GM20000 (cell line): ENCODE measurements around the gene VPS72.

Source experiments
- DNase-seq: peaks from one replicate; pipeline ENCODE4 v3.0.0; 2012; ENCODE audit warnings: low spot score
- TF ChIP-seq, protein P1 (sequence below): IDR thresholded peaks from 2 replicates; pipeline ENCODE4 v1.5.1; 2012; ENCODE audit warnings: mild to moderate bottlenecking, control low read depth; ENCODE audit errors: extremely low read depth, missing control alignments

The VPS72 gene

DNA sequence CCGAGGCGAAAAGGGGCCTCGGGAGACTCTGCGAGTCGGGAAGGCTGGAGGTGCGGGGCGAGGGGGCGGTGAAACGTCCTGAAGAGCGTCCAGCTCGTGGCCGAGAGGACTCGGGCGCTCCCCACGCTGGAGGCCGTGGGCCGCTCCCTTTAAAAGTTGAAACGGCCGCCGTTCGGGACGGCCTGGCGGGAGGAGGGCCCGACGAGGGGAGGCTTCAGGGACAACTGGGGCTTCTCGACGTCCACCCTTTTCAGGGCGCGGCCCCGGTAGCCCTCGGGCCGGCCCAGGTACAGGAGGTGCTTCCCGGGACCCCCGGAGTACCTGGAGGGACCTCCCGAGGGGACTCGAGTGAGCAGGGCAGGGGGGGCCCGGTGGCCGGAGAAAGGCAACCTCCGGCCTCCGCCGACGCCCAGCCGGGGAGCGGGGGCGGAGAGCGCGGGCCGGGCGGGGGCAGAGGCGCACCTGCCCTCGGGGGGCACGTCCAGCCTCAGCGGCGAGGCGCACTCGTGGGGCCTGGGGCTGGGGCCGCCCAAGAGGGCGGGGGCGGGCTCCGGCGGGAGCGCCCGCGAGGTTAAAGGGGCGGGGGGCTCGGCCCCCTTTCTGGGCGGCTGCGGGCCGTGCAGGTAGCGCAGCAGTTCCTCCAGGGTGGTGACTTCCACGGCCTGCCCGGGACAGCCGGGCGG, 57.5 kb downstream of the VPS72 start:
- no peak for DNase-seq
- TF ChIP-seq, protein P1, sequence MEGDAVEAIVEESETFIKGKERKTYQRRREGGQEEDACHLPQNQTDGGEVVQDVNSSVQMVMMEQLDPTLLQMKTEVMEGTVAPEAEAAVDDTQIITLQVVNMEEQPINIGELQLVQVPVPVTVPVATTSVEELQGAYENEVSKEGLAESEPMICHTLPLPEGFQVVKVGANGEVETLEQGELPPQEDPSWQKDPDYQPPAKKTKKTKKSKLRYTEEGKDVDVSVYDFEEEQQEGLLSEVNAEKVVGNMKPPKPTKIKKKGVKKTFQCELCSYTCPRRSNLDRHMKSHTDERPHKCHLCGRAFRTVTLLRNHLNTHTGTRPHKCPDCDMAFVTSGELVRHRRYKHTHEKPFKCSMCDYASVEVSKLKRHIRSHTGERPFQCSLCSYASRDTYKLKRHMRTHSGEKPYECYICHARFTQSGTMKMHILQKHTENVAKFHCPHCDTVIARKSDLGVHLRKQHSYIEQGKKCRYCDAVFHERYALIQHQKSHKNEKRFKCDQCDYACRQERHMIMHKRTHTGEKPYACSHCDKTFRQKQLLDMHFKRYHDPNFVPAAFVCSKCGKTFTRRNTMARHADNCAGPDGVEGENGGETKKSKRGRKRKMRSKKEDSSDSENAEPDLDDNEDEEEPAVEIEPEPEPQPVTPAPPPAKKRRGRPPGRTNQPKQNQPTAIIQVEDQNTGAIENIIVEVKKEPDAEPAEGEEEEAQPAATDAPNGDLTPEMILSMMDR: no peak

DNA sequence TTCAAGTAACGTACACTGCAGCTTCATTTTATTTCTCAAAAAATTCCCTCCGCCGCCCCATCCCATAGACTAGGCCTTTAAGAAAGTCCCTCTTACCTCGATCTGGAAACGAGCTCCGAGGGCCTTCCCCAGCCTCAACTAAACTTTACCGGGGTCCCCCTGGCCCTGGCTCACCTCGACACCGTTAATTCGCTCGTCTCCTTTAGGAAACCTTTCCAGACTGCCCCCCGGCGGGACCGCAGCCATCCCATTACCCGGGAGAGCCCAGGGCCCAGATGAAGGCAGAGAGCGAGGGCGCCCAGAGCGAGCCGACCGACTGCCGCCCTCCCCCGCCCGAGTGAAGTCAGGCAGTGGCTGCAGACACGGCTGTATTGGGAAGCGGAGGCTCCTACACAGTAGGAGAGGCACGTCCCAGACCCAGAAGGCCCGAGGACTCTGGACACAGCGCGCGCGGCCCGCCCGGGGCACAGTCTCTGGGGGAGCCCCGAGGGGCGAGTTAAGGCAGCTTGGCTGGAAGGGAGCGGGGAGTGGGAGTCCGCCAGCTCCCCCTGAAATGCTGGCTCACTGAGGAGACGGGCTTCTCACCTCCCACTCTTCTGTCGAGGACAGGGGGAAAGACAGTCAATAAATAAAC, 58.2 kb downstream of the VPS72 start:
- no peak for DNase-seq
- TF ChIP-seq, protein P1: no peak

DNA sequence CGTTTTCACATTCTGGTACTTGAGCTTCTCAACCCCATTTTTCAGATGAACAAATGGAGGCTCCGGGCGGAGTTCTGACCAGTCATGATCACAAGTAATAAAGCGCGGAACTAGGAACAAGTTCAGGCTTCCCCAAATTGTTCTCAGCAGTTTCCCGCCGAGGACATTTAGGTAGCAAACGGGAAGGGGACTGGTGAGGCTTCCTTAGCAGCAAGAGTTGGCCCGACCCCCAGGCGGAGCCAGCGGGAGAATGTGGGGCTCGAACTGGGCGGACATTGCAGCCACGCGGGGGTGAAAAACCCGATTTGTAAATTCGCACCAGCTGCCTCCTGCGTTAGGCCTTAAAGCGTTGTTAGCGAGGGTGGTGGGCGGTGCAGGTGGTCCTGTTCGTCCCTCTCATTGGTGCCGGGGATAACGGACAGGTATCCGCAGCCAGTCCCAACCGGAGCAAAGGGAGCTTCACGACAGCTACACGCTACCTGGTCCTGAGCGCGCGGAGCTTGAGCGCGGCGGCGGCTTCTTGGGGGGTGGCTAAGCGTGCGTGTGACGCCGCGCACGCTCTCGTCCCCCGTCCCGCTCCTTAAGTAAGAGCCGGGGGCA, 58.9 kb downstream of the VPS72 start:
- TF ChIP-seq, protein P1: no peak
- DNase-seq: peak; percentile 91

DNA sequence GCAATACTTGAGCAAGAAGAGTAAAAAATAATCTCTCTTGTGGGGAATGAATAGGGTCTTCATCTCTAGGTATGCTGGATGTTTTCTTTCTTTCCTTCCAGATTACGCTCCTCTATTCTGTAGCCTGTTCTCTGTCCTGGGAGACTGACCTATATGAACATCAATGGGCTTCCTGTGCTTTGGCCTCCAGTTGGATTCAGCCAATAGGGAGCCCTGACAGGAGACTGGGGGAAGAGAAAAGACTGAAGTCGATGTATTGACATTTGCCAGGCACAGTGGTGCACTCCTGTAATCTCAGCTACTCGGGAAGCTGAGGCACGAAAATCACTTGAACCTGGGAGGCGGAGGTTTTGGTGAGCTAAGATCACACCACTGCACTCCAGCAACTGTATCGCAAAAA, 61.2 kb downstream of the VPS72 start:
- TF ChIP-seq, protein P1: no peak
- no peak for DNase-seq
